Brain microvascular endothelial cell (primary cell): ENCODE data around the gene NFIB.
A peak's percentile ranks its signal among the peaks of the same experiment; 100 is the strongest.

Experiments used
- DNase-seq: peaks from one replicate; pipeline ENCODE4 v3.0.0-alpha.2; 2020
- H3K27ac ChIP-seq: fragments of 250-450 bp; sonication (Bioruptor Pico); 2 replicates; pipeline ENCODE4 v1.5.1; 2020; ENCODE audit warnings: mild to moderate bottlenecking, moderate library complexity
- H3K27me3 ChIP-seq: fragments of 250-450 bp; sonication (Bioruptor Pico); replicated peaks from 2 replicates; pipeline ENCODE4 v1.5.1; 2020; ENCODE audit warnings: mild to moderate bottlenecking
- H3K36me3 ChIP-seq: fragments of 250-450 bp; sonication (Bioruptor Pico); replicated peaks from 2 replicates; pipeline ENCODE4 v1.5.1; 2020; ENCODE audit warnings: mild to moderate bottlenecking
- H3K4me3 ChIP-seq: 2 replicates; pipeline ENCODE4 v1.5.1; 2011; ENCODE audit warnings: low read depth, mild to moderate bottlenecking, control low read depth, low read length, moderate library complexity
- CTCF ChIP-seq: IDR thresholded peaks from 2 replicates; pipeline ENCODE4 v1.5.1; 2011; ENCODE audit warnings: low read depth, mild to moderate bottlenecking, moderate library complexity, low read length, control low read depth, inconsistent platforms; ENCODE audit errors: missing control alignments
- in situ Hi-C: cut with HindIII; loops from 2 replicates; pipeline ENCODE4 v1.10.0; 2017; ENCODE audit warnings: low sequenced_read_pairs, low pct_ligation_motif_present

NFIB gene

GRCh38 chr9:14085810-14086209, 228.1 kb downstream of the NFIB start:
- no peak for TF ChIP-seq CTCF
- Histone ChIP-seq H3K4me3 (no peak overlapping the region), H3K27ac (no peak overlapping the region), H3K27me3 (no peaks in the 10 kb centered on the region), H3K36me3 (no peaks in the 10 kb centered on the region)
- no peak for DNase-seq
- in situ Hi-C loops: loop anchor here (25.0 kb wide), 1 partner anchor 101 kb away; no protein-coding TSS in a partner anchor

GRCh38 chr9:14084867-14085266, 229.1 kb downstream of the NFIB start:
- Histone ChIP-seq H3K36me3 (no peaks in the 10 kb centered on the region), H3K27ac (no peak overlapping the region), H3K27me3 (no peaks in the 10 kb centered on the region), H3K4me3 (no peak overlapping the region)
- no peak for DNase-seq
- in situ Hi-C loops: loop anchor here (25.0 kb wide), 1 partner anchor 102 kb away; no protein-coding TSS in a partner anchor
- no peak for TF ChIP-seq CTCF

- TF ChIP-seq CTCF: no peak
- in situ Hi-C loops: loop anchor here (25.0 kb wide), 1 partner anchor 104 kb away; no protein-coding TSS in a partner anchor
- DNase-seq: no peak
- H3K4me3 ChIP-seq: no peak overlapping the region
- no peaks in the 10 kb centered on the region for H3K36me3 ChIP-seq
- H3K27me3 ChIP-seq: no peaks in the 10 kb centered on the region
- H3K27ac ChIP-seq: no peak overlapping the region
Observed at GRCh38 chr9:14083366-14083765, 230.6 kb downstream of the NFIB start.

- in situ Hi-C loops: loop anchor here (25.0 kb wide), 1 partner anchor 105 kb away; no protein-coding TSS in a partner anchor
- no peaks in the 10 kb centered on the region for H3K27me3 ChIP-seq
- no peak overlapping the region for H3K4me3 ChIP-seq
- TF ChIP-seq CTCF: no peak
- no peak for DNase-seq
- no peak overlapping the region for H3K27ac ChIP-seq
- H3K36me3 ChIP-seq: no peaks in the 10 kb centered on the region
Observed at GRCh38 chr9:14082732-14083131, 231.2 kb downstream of the NFIB start.

GRCh38 chr9:14081745-14082144, 232.2 kb downstream of the NFIB start:
- no peak for TF ChIP-seq CTCF
- Histone ChIP-seq H3K27me3 (no peaks in the 10 kb centered on the region), H3K36me3 (no peaks in the 10 kb centered on the region), H3K4me3 (no peak overlapping the region), H3K27ac (no peak overlapping the region)
- in situ Hi-C loops: loop anchor here (25.0 kb wide), 1 partner anchor 106 kb away; no protein-coding TSS in a partner anchor
- no peak for DNase-seq

- DNase-seq: peak; percentile 56
- Histone ChIP-seq H3K36me3 (no peaks in the 10 kb centered on the region), H3K27ac (no peak overlapping the region), H3K4me3 (no peak overlapping the region), H3K27me3 (no peaks in the 10 kb centered on the region)
- peak; percentile 34 for TF ChIP-seq CTCF
- in situ Hi-C loops: loop anchor here (25.0 kb wide), 1 partner anchor 106 kb away; no protein-coding TSS in a partner anchor
Observed at GRCh38 chr9:14080959-14081542, 232.9 kb downstream of the NFIB start.
